Spleen (tissue), 7 donors: ENCODE data around the gene EIF4A3.

Experiments
- POLR2A ChIP-seq, 3 donors: fragments of 450-650 bp; IDR thresholded peaks; one replicate each; pipeline ENCODE4 v1.5.1; 2017; ENCODE audit warnings: antibody characterized with exemption in 3 of 3, mild to moderate bottlenecking in 1 of 3
- TF ChIP-seq, protein P1 (sequence below), 11 experiments: fragments of 200-600 bp in 7 of 11; fragments of 450-650 bp in 4 of 11; sonication (generic) in 4 of 11; IDR thresholded peaks in 8 of 11; conservative IDR thresholded peaks in 3 of 11; 1 replicate in 7 of 11; 2 replicates in 4 of 11; pipeline versions ENCODE4 v1.4.0 to v1.8.0; 2016 to 2021; ENCODE audit warnings: antibody characterized with exemption in 11 of 11, inconsistent platforms in 4 of 11, mild to moderate bottlenecking in 1 of 11
- donor health status: DM: no; HTN: no; CAD: no; lungs with moderate emphysema.
- donor health status: DM: no; HTN: no; CAD: no.
- donor health status: DM: no; HTN: no; CAD: no.

DNA sequence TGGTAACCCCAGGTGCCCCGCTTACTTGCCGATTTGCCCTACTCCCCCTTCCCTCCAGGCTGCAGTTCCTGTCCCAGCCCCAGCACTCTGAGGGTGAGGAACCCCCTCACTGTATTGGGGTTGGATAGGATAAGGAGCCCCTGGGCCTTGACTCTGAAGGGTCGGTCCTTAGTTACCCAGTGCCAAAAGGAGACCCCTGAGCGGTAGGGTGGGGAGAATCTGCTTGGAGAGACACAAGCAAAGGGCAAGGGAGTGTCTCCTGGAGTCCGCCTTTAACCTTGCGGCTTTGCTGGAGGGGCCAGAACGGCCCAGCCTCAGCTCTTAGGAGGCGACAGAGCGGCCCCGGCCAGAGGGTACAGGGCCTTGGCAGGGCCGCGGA, 35.9 kb upstream of the EIF4A3 start:
- TF ChIP-seq, protein P1, sequence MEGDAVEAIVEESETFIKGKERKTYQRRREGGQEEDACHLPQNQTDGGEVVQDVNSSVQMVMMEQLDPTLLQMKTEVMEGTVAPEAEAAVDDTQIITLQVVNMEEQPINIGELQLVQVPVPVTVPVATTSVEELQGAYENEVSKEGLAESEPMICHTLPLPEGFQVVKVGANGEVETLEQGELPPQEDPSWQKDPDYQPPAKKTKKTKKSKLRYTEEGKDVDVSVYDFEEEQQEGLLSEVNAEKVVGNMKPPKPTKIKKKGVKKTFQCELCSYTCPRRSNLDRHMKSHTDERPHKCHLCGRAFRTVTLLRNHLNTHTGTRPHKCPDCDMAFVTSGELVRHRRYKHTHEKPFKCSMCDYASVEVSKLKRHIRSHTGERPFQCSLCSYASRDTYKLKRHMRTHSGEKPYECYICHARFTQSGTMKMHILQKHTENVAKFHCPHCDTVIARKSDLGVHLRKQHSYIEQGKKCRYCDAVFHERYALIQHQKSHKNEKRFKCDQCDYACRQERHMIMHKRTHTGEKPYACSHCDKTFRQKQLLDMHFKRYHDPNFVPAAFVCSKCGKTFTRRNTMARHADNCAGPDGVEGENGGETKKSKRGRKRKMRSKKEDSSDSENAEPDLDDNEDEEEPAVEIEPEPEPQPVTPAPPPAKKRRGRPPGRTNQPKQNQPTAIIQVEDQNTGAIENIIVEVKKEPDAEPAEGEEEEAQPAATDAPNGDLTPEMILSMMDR (IDR thresholded peaks at IDR 0.05 in 8 of 11, conservative IDR thresholded peaks at IDR 0.05 in 3 of 11) = no peak
- no peak for TF ChIP-seq POLR2A (IDR thresholded peaks at IDR 0.05)
